ENCODE results near the gene PGBD5.
A peak's percentile ranks its signal among the peaks of the same experiment; 100 is the strongest.
"Not testable (repeated sequence)": the region's sequence is repeated elsewhere in the genome, so short reads cannot be mapped to it uniquely, and the experiment has no call there.

The PGBD5 gene, protein sequence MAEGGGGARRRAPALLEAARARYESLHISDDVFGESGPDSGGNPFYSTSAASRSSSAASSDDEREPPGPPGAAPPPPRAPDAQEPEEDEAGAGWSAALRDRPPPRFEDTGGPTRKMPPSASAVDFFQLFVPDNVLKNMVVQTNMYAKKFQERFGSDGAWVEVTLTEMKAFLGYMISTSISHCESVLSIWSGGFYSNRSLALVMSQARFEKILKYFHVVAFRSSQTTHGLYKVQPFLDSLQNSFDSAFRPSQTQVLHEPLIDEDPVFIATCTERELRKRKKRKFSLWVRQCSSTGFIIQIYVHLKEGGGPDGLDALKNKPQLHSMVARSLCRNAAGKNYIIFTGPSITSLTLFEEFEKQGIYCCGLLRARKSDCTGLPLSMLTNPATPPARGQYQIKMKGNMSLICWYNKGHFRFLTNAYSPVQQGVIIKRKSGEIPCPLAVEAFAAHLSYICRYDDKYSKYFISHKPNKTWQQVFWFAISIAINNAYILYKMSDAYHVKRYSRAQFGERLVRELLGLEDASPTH

DNA sequence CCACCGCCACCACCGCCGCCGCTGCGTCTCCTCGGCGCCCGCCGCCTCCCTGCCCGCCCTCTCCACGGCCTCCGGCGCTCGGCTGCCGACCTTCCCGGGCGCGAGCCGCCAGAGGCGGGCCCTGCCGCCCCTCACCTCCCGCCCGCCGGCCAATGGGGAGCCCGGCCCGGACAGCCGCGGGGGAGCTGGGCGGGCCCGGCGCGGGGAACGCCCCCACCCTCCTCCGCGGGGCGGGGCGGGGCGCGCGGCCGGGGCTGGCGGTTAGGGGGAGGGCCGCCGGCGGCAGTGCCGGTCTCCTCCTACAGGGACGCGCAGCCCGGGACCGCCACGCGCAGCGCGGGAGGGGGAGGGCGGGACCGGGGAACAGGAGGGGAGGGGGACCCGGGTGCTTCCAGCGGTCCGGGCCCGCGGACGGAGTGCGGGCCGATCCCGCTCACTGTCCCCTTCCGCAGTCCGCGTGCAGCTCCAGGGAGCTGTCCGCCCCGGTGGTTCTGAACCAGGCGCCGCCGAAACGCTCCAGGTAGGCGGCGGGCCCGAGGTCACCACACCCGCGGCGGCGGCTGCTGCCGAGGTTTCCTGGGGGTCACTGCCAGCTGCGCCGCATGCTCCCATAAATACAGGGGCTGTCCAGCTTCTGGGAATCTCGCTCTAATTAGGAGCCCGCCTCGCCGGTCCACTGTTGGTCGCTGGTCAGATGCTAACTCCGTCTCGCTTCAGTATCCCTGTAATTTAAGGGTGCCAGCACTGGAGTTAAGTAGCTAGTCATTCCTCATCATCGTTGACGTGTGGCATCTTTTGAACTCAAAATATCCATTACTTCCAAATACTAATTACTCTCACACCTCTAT lies at the start of gene PGBD5:
Gene PGBD5 (minus strand): TSS at position 87 of the 848 bp plus-strand sequence. CDS start 404 bp downstream, outside the sequence.
- H3K4me1 ChIP-seq (ENCODE audit: control insufficient read depth in 2 of 2, insufficient read depth in 2 of 2, low read length in 2 of 2) = peaks cover 2 to 12% of the 10 kb centered on the region in 2 donors
- no peak within 1 kb of the TSS for H3K27ac ChIP-seq (ENCODE audit: low read depth in 2 of 2, low read length in 2 of 2)
- no peaks in the 10 kb centered on the region for H3K9me3 ChIP-seq (ENCODE audit: control insufficient read depth in 2 of 2, low read length in 2 of 2)
- H3K9ac ChIP-seq (ENCODE audit: low read depth in 1 of 2, low read length in 2 of 2) = no peak within 1 kb of the TSS
- peaks cover 31 to 33% of the 10 kb centered on the region in 2 donors for H3K27me3 ChIP-seq (ENCODE audit: control insufficient read depth in 2 of 2, insufficient read depth in 2 of 2, low read length in 2 of 2)
- H3K36me3 ChIP-seq (ENCODE audit: control insufficient read depth in 2 of 2, insufficient read depth in 2 of 2, low read length in 2 of 2) = no peaks in the 10 kb centered on the region
- peak within 1 kb of the TSS; percentile 55 to 61 for H3K4me3 ChIP-seq (ENCODE audit: low read length in 2 of 2)

DNA sequence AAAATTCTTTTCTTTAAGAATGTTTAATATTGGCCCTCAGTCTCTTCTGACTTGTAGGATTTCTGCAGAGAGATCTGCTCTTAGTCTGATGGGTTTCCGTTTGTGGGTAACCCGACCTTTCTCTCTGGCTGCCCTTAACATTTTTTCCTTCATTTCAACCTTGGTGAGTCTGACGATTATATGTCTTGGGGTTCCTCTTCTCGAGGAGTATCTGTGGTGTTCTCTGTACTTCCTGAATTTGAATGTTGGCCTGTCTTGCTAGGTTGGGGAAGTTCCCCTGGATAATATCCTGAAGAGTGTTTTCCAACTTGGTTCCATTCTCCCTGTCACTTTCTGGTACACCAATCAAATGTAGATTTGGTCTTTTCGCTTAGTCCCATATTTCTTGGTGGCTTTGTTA lies 48.8 kb upstream of the PGBD5 start:
- not testable (repeated sequence) for H3K27ac ChIP-seq (ENCODE audit: low read depth in 2 of 2, low read length in 2 of 2); H3K9ac ChIP-seq (ENCODE audit: low read depth in 1 of 2, low read length in 2 of 2); H3K4me3 ChIP-seq (ENCODE audit: low read length in 2 of 2); H3K36me3 ChIP-seq (ENCODE audit: control insufficient read depth in 2 of 2, insufficient read depth in 2 of 2, low read length in 2 of 2); H3K9me3 ChIP-seq (ENCODE audit: control insufficient read depth in 2 of 2, low read length in 2 of 2); H3K4me1 ChIP-seq (ENCODE audit: control insufficient read depth in 2 of 2, insufficient read depth in 2 of 2, low read length in 2 of 2); H3K27me3 ChIP-seq (ENCODE audit: control insufficient read depth in 2 of 2, insufficient read depth in 2 of 2, low read length in 2 of 2)

DNA sequence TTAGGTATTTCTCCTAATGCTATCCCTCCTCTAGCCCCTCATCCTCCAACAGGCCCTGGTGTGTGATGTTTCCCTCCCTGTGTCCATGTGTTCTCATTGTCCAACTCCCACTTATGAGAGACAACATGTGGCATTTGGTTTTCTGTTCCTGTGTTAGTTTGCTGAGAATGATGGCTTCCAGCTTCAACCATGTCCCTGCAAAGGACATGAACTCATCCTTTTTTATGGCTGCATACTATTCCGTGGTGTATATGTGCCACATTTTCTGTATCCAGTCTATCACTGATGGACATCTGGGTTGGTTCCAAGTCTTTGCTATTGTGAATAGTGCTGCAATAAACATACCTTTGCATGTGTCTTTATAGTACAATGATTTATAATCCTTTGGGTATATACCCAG lies 44.6 kb upstream of the PGBD5 start:
- not testable (repeated sequence) for H3K4me1 ChIP-seq (ENCODE audit: control insufficient read depth in 2 of 2, insufficient read depth in 2 of 2, low read length in 2 of 2); H3K36me3 ChIP-seq (ENCODE audit: control insufficient read depth in 2 of 2, insufficient read depth in 2 of 2, low read length in 2 of 2); H3K9me3 ChIP-seq (ENCODE audit: control insufficient read depth in 2 of 2, low read length in 2 of 2); H3K9ac ChIP-seq (ENCODE audit: low read depth in 1 of 2, low read length in 2 of 2); H3K4me3 ChIP-seq (ENCODE audit: low read length in 2 of 2); H3K27me3 ChIP-seq (ENCODE audit: control insufficient read depth in 2 of 2, insufficient read depth in 2 of 2, low read length in 2 of 2); H3K27ac ChIP-seq (ENCODE audit: low read depth in 2 of 2, low read length in 2 of 2)

DNA sequence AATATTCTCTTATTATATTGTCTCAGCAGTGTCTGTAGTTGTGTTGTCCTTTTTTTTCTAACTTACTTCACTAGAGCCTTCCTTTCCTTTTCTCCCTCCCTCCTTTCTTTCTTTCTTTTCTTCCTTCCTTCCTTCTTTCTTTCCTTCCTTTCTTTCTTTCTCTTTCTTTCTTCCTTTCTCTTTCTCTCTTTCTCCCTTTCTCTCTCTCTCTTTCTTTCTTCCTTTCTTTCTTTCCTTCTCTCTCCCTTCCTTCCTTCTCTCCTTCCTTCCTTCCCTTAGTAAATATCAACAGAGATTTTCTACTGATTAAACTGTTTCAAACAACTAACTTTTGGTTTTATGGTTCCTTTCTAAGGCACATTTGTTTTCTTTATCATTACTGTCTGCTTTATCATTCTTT lies 43.1 kb upstream of the PGBD5 start:
- no peaks in the 10 kb centered on the region for H3K36me3 ChIP-seq (ENCODE audit: control insufficient read depth in 2 of 2, insufficient read depth in 2 of 2, low read length in 2 of 2)
- no peaks in the 10 kb centered on the region for H3K4me1 ChIP-seq (ENCODE audit: control insufficient read depth in 2 of 2, insufficient read depth in 2 of 2, low read length in 2 of 2)
- H3K9ac ChIP-seq (ENCODE audit: low read depth in 1 of 2, low read length in 2 of 2) = no peak overlapping the region
- no peak overlapping the region for H3K4me3 ChIP-seq (ENCODE audit: low read length in 2 of 2)
- H3K27ac ChIP-seq (ENCODE audit: low read depth in 2 of 2, low read length in 2 of 2) = no peak overlapping the region
- no peaks in the 10 kb centered on the region for H3K27me3 ChIP-seq (ENCODE audit: control insufficient read depth in 2 of 2, insufficient read depth in 2 of 2, low read length in 2 of 2)
- no peaks in the 10 kb centered on the region for H3K9me3 ChIP-seq (ENCODE audit: control insufficient read depth in 2 of 2, low read length in 2 of 2)

DNA sequence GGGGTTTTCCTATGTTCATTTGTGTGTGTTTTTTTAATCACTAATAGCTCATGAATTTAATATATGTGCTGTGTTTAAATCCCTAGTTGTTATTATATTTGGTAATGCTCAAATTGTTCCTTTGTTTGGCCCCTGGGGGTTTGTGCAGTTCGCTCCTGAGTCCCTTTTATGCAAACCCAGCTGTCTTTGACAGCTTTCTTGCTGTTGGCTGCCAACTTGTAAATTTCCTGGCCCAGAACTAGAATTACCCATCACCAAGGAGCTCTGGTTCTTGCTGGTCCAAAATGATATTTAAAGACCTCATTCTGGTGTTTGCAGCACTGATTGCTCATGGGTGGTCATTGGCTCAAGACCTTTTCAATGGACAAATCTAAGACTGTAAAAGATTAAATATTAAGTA lies 39.6 kb upstream of the PGBD5 start:
- Histone ChIP-seq H3K27me3 (ENCODE audit: control insufficient read depth in 2 of 2, insufficient read depth in 2 of 2, low read length in 2 of 2) (peaks cover 0 to 2% of the 10 kb centered on the region in 2 donors), H3K9ac (ENCODE audit: low read depth in 1 of 2, low read length in 2 of 2) (no peak overlapping the region), H3K27ac (ENCODE audit: low read depth in 2 of 2, low read length in 2 of 2) (no peak overlapping the region), H3K36me3 (ENCODE audit: control insufficient read depth in 2 of 2, insufficient read depth in 2 of 2, low read length in 2 of 2) (no peaks in the 10 kb centered on the region), H3K4me1 (ENCODE audit: control insufficient read depth in 2 of 2, insufficient read depth in 2 of 2, low read length in 2 of 2) (no peaks in the 10 kb centered on the region), H3K9me3 (ENCODE audit: control insufficient read depth in 2 of 2, low read length in 2 of 2) (no peaks in the 10 kb centered on the region), H3K4me3 (ENCODE audit: low read length in 2 of 2) (no peak overlapping the region)

DNA sequence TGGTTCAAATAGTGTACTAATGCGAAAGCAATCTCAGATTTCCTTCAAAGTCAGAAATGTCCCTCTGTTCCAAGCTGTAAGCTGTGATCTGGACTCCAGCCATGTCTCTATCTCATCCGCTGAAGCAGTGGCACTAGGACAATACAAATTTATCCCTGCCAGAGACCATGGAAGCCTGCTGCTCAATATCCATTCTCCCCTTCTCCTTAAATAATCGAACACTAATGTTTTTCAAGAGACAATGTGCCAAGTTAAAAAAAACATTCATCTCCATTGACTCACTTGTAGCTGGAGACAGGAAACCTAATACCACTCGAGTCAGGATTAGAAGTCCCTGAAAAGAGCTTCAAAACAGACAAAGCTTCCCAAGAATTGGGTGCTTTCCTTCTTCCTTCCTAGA lies 38.5 kb upstream of the PGBD5 start:
- H3K27me3 ChIP-seq (ENCODE audit: control insufficient read depth in 2 of 2, insufficient read depth in 2 of 2, low read length in 2 of 2) = peaks cover 0 to 2% of the 10 kb centered on the region in 2 donors
- no peak overlapping the region for H3K4me3 ChIP-seq (ENCODE audit: low read length in 2 of 2)
- H3K4me1 ChIP-seq (ENCODE audit: control insufficient read depth in 2 of 2, insufficient read depth in 2 of 2, low read length in 2 of 2) = no peaks in the 10 kb centered on the region
- no peak overlapping the region for H3K9ac ChIP-seq (ENCODE audit: low read depth in 1 of 2, low read length in 2 of 2)
- no peaks in the 10 kb centered on the region for H3K36me3 ChIP-seq (ENCODE audit: control insufficient read depth in 2 of 2, insufficient read depth in 2 of 2, low read length in 2 of 2)
- no peak overlapping the region for H3K27ac ChIP-seq (ENCODE audit: low read depth in 2 of 2, low read length in 2 of 2)
- no peaks in the 10 kb centered on the region for H3K9me3 ChIP-seq (ENCODE audit: control insufficient read depth in 2 of 2, low read length in 2 of 2)

DNA sequence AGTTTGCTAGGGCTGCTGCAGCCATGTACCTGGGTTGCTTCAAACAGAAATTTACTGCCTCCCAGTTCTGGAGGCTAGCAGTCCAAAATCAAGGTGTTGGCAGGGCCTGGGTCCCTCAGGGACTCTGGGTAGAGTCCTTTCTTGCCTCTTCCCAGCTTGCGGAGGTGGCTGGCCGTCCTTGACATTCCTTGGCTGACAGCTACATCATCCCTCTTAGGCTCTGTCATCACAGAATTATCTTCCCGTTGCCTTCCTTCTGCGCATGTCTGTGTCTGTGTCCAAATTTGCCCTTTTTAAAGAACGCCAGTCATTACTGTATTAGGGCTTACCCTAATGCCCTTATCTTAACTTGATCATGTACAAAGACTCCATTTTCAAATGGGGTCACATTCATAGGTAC lies 37.6 kb upstream of the PGBD5 start:
- no peak overlapping the region for H3K9ac ChIP-seq (ENCODE audit: low read depth in 1 of 2, low read length in 2 of 2)
- no peaks in the 10 kb centered on the region for H3K9me3 ChIP-seq (ENCODE audit: control insufficient read depth in 2 of 2, low read length in 2 of 2)
- no peaks in the 10 kb centered on the region for H3K4me1 ChIP-seq (ENCODE audit: control insufficient read depth in 2 of 2, insufficient read depth in 2 of 2, low read length in 2 of 2)
- no peak overlapping the region for H3K27ac ChIP-seq (ENCODE audit: low read depth in 2 of 2, low read length in 2 of 2)
- peaks cover 0 to 2% of the 10 kb centered on the region in 2 donors for H3K27me3 ChIP-seq (ENCODE audit: control insufficient read depth in 2 of 2, insufficient read depth in 2 of 2, low read length in 2 of 2)
- no peak overlapping the region for H3K4me3 ChIP-seq (ENCODE audit: low read length in 2 of 2)
- H3K36me3 ChIP-seq (ENCODE audit: control insufficient read depth in 2 of 2, insufficient read depth in 2 of 2, low read length in 2 of 2) = no peaks in the 10 kb centered on the region

DNA sequence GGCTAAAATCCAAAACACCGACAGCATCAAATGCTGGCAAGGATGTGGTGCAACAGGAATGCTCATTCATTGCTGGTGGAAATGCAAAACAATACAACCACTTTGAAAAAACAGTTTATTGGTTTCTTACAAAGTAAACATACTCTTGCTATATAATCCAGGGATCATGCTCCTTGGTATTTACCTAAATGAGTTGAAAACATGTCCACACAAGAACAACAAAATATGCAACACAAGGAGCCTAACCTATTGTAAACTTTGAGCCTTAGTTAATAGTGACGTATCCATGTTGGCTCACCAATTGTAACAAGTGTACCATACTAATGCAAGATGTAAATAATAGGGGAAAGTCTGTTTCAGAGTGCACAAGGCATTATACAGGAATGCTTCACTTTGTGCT lies 37.2 kb upstream of the PGBD5 start:
- Histone ChIP-seq H3K27me3 (ENCODE audit: control insufficient read depth in 2 of 2, insufficient read depth in 2 of 2, low read length in 2 of 2) (peaks cover 0 to 2% of the 10 kb centered on the region in 2 donors), H3K9me3 (ENCODE audit: control insufficient read depth in 2 of 2, low read length in 2 of 2) (no peaks in the 10 kb centered on the region), H3K4me3 (ENCODE audit: low read length in 2 of 2) (no peak overlapping the region), H3K9ac (ENCODE audit: low read depth in 1 of 2, low read length in 2 of 2) (no peak overlapping the region), H3K4me1 (ENCODE audit: control insufficient read depth in 2 of 2, insufficient read depth in 2 of 2, low read length in 2 of 2) (no peaks in the 10 kb centered on the region), H3K27ac (ENCODE audit: low read depth in 2 of 2, low read length in 2 of 2) (no peak overlapping the region), H3K36me3 (ENCODE audit: control insufficient read depth in 2 of 2, insufficient read depth in 2 of 2, low read length in 2 of 2) (no peaks in the 10 kb centered on the region)

DNA sequence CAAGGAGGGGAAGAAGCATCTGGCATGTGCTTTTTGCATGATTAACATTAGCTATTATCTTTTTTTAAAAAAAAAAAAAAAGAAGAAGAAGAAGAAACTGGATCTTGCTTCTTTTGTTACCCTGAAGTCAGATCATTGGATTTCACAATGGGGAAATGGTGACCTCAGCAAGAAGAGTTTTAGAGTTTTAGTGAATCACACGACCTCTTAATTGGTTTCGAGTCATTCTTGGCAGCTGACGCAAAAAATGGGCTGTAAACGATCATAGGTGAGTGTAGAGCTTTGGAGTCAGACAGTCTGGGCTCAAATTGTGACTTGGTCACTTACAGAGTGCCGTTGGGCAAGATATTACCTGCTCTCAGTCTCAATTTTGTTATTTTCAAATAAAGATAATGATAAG lies 33.3 kb upstream of the PGBD5 start:
- Histone ChIP-seq H3K27me3 (ENCODE audit: control insufficient read depth in 2 of 2, insufficient read depth in 2 of 2, low read length in 2 of 2) (peaks cover 0 to 2% of the 10 kb centered on the region in 2 donors), H3K36me3 (ENCODE audit: control insufficient read depth in 2 of 2, insufficient read depth in 2 of 2, low read length in 2 of 2) (no peaks in the 10 kb centered on the region), H3K9ac (ENCODE audit: low read depth in 1 of 2, low read length in 2 of 2) (no peak overlapping the region), H3K4me1 (ENCODE audit: control insufficient read depth in 2 of 2, insufficient read depth in 2 of 2, low read length in 2 of 2) (no peaks in the 10 kb centered on the region), H3K4me3 (ENCODE audit: low read length in 2 of 2) (no peak overlapping the region), H3K27ac (ENCODE audit: low read depth in 2 of 2, low read length in 2 of 2) (no peak overlapping the region), H3K9me3 (ENCODE audit: control insufficient read depth in 2 of 2, low read length in 2 of 2) (no peaks in the 10 kb centered on the region)

DNA sequence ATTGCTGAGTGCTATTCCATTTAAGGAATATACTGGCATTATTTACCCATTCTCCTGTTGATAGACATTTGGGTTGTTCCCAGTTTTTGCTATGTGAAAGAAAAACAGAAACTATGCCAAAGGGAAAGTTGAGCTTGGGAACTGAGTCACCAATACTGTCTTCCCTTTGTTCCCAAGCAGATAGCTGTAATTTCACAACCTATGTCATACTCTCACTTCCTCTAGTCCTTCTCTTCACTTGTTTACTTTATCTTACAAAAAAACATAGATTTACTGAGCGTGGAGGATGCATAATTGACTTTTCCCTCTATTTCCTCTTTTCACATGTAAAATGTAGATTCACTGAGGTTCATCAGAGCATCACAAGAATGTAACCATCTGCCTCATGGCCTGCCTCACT lies 32.4 kb upstream of the PGBD5 start:
- no peak overlapping the region for H3K9ac ChIP-seq (ENCODE audit: low read depth in 1 of 2, low read length in 2 of 2)
- no peak overlapping the region for H3K27ac ChIP-seq (ENCODE audit: low read depth in 2 of 2, low read length in 2 of 2)

More for the DNA sequence above, 32.4 kb upstream of the PGBD5 start:
- Histone ChIP-seq H3K4me3 (ENCODE audit: low read length in 2 of 2) (no peak overlapping the region), H3K36me3 (ENCODE audit: control insufficient read depth in 2 of 2, insufficient read depth in 2 of 2, low read length in 2 of 2) (no peaks in the 10 kb centered on the region), H3K9me3 (ENCODE audit: control insufficient read depth in 2 of 2, low read length in 2 of 2) (no peaks in the 10 kb centered on the region), H3K4me1 (ENCODE audit: control insufficient read depth in 2 of 2, insufficient read depth in 2 of 2, low read length in 2 of 2) (no peaks in the 10 kb centered on the region), H3K27me3 (ENCODE audit: control insufficient read depth in 2 of 2, insufficient read depth in 2 of 2, low read length in 2 of 2) (peaks cover 0 to 2% of the 10 kb centered on the region in 2 donors)
